NCI-H1417 treated with DMSO at 0.1 percent for 48 hours (cell line): ENCODE measurements around the gene PTPRT.
A peak's percentile ranks its signal among the peaks of the same experiment; 100 is the strongest.

ENCODE experiments used
- DNase-seq: peaks from one replicate; lab custom pipeline; 2025; lab: John Stamatoyannopoulos, UW

The PTPRT gene

GRCh38 chr20:42795111-42795695 is 394.5 kb downstream of the PTPRT start:
- peak; percentile 84 for DNase-seq

GRCh38 chr20:42792052-42792451 is 397.7 kb downstream of the PTPRT start:
- no peak for DNase-seq

- DNase-seq = no peak
Measured at GRCh38 chr20:42790111-42790510, 399.6 kb downstream of the PTPRT start.

GRCh38 chr20:42788707-42789106 is 401.0 kb downstream of the PTPRT start:
- DNase-seq = no peak

GRCh38 chr20:42785041-42785440 is 404.7 kb downstream of the PTPRT start:
- no peak for DNase-seq

- DNase-seq = no peak
Measured at GRCh38 chr20:42779216-42779615, 410.5 kb downstream of the PTPRT start.

- no peak for DNase-seq
Measured at GRCh38 chr20:42775866-42776265, 413.8 kb downstream of the PTPRT start.

GRCh38 chr20:42775037-42775436 is 414.7 kb downstream of the PTPRT start:
- DNase-seq = no peak

GRCh38 chr20:42763015-42763414 is 426.7 kb downstream of the PTPRT start:
- no peak for DNase-seq

- no peak for DNase-seq
Measured at GRCh38 chr20:42756991-42757390, 432.7 kb downstream of the PTPRT start.

- no peak for DNase-seq
Measured at GRCh38 chr20:42754706-42755105, 435.0 kb downstream of the PTPRT start.

- DNase-seq = no peak
Measured at GRCh38 chr20:42752620-42753019, 437.1 kb downstream of the PTPRT start.

- DNase-seq = no peak
Measured at GRCh38 chr20:42749556-42749955, 440.1 kb downstream of the PTPRT start.

GRCh38 chr20:42747765-42748411 is 441.8 kb downstream of the PTPRT start:
- DNase-seq = no peak

GRCh38 chr20:42744756-42745465 is 444.8 kb downstream of the PTPRT start:
- no peak for DNase-seq

GRCh38 chr20:42742926-42743325 is 446.8 kb downstream of the PTPRT start:
- no peak for DNase-seq

- DNase-seq = no peak
Measured at GRCh38 chr20:42741906-42742305, 447.8 kb downstream of the PTPRT start.

- no peak for DNase-seq
Measured at GRCh38 chr20:42740226-42740870, 449.4 kb downstream of the PTPRT start.

- DNase-seq = no peak
Measured at GRCh38 chr20:42739683-42740082, 450.0 kb downstream of the PTPRT start.

- no peak for DNase-seq
Measured at GRCh38 chr20:42735539-42735938, 454.2 kb downstream of the PTPRT start.

- DNase-seq = no peak
Measured at GRCh38 chr20:42734660-42735368, 454.9 kb downstream of the PTPRT start.

GRCh38 chr20:42721923-42722322 is 467.8 kb downstream of the PTPRT start:
- DNase-seq = no peak
